ENCODE measurements around the gene ELL2. TPM values are rescaled to one million over a fixed set of nuclear protein-coding genes. Genes with fewer than 3 reads are reported as not detected.

ELL2 gene
- polyA plus RNA-seq, 3 donors, result 3.1 to 8.1 (median 5.8) TPM

- H3K79me2 ChIP-seq (ENCODE audit: insufficient read depth, low read length), result no peaks in the 10 kb centered on the region
- Mint-ChIP-seq H3K9me3 (no peaks in the 10 kb centered on the region), H3K27me3 (ENCODE audit: low read depth in 3 of 3) (peaks cover 0 to 3% (median 0%) of the 10 kb centered on the region in 3 donors), H3K36me3 (peaks cover 15 to 16% of the 10 kb centered on the region in 2 donors), H3K4me3 (no peak overlapping the region), H3K4me1 (peaks cover 14% of the 10 kb centered on the region), H3K27ac (no peak overlapping the region)
- TF ChIP-seq CTCF (IDR thresholded peaks at IDR 0.05), result no peak
- H2AFZ ChIP-seq (ENCODE audit: insufficient read depth, low read depth, low read length, poor library complexity, severe bottlenecking), result no peak overlapping the region
- no peak overlapping the region for H3K9ac ChIP-seq (ENCODE audit: insufficient read depth, low read length, poor library complexity, severe bottlenecking)
- H4K20me1 ChIP-seq (ENCODE audit: insufficient read depth, low read length), result peaks cover under 1% of the 10 kb centered on the region
- H3K27ac ChIP-seq (ENCODE audit: low read depth in 1 of 2, low read length in 2 of 2), result no peak overlapping the region
- no CpG with 5 or more reads among the region's 4 CpGs for WGBS (ENCODE audit: insufficient coverage)
- intact Hi-C loops (cut with micrococcal nuclease), result no loop called here
- no peaks in the 10 kb centered on the region for H3K9me3 ChIP-seq (replicated peaks in 1 of 2; ENCODE audit: control insufficient read depth in 1 of 2, insufficient read depth in 1 of 2, low read length in 2 of 2)
- H3K4me3 ChIP-seq (replicated peaks in 1 of 3; ENCODE audit: low read depth in 2 of 3, low read length in 3 of 3), result no peak overlapping the region
- H3K27me3 ChIP-seq (ENCODE audit: control insufficient read depth in 2 of 2, insufficient read depth in 2 of 2, low read length in 2 of 2), result no peaks in the 10 kb centered on the region
- H3K4me1 ChIP-seq (ENCODE audit: control insufficient read depth in 1 of 2, insufficient read depth in 2 of 2, low read length in 2 of 2), result peaks cover 7 to 8% of the 10 kb centered on the region in 2 donors
- H3K36me3 ChIP-seq (replicated peaks in 1 of 2; ENCODE audit: control insufficient read depth in 1 of 2, insufficient read depth in 2 of 2, low read length in 2 of 2), result peaks cover 0 to 3% of the 10 kb centered on the region in 2 donors
- DNase-seq, result no peak
- H3K4me2 ChIP-seq (replicated peaks; ENCODE audit: extremely low read depth, low read length, poor library complexity, severe bottlenecking), result no peak overlapping the region
These were observed 31.3 kb downstream of the ELL2 start for GRCh38 chr5:95930141-95930930.

GRCh38 chr5:95928724-95929253 is 32.9 kb downstream of the ELL2 start:
- intact Hi-C loops (cut with micrococcal nuclease), result no loop called here
- Histone ChIP-seq H3K79me2 (ENCODE audit: insufficient read depth, low read length) (no peaks in the 10 kb centered on the region), H3K9ac (ENCODE audit: insufficient read depth, low read length, poor library complexity, severe bottlenecking) (no peak overlapping the region)

More at GRCh38 chr5:95928724-95929253, 32.9 kb downstream of the ELL2 start:
- no peak for DNase-seq
- H3K36me3 Mint-ChIP-seq, result peaks cover 15 to 16% of the 10 kb centered on the region in 2 donors
- H3K4me1 Mint-ChIP-seq, result peaks cover 28% of the 10 kb centered on the region
- Histone ChIP-seq H3K27me3 (ENCODE audit: control insufficient read depth in 2 of 2, insufficient read depth in 2 of 2, low read length in 2 of 2) (no peaks in the 10 kb centered on the region), H4K20me1 (ENCODE audit: insufficient read depth, low read length) (peaks cover 7% of the 10 kb centered on the region), H3K4me3 (replicated peaks in 1 of 3; ENCODE audit: low read depth in 2 of 3, low read length in 3 of 3) (no peak overlapping the region), H2AFZ (ENCODE audit: insufficient read depth, low read depth, low read length, poor library complexity, severe bottlenecking) (no peak overlapping the region), H3K9me3 (replicated peaks in 1 of 2; ENCODE audit: control insufficient read depth in 1 of 2, insufficient read depth in 1 of 2, low read length in 2 of 2) (no peaks in the 10 kb centered on the region), H3K4me2 (replicated peaks; ENCODE audit: extremely low read depth, low read length, poor library complexity, severe bottlenecking) (no peak overlapping the region), H3K36me3 (replicated peaks in 1 of 2; ENCODE audit: control insufficient read depth in 1 of 2, insufficient read depth in 2 of 2, low read length in 2 of 2) (peaks cover 0 to 3% of the 10 kb centered on the region in 2 donors), H3K4me1 (ENCODE audit: control insufficient read depth in 1 of 2, insufficient read depth in 2 of 2, low read length in 2 of 2) (peaks cover 23% of the 10 kb centered on the region in 2 donors), H3K27ac (ENCODE audit: low read depth in 1 of 2, low read length in 2 of 2) (no peak overlapping the region)
- TF ChIP-seq CTCF (IDR thresholded peaks at IDR 0.05), result no peak
- no peaks in the 10 kb centered on the region for H3K9me3 Mint-ChIP-seq
- 100% methylated on average over 3 of the region's 7 CpGs for WGBS (ENCODE audit: insufficient coverage)
- H3K4me3 Mint-ChIP-seq, result no peak overlapping the region
- peaks cover 0 to 3% (median 0%) of the 10 kb centered on the region in 3 donors for H3K27me3 Mint-ChIP-seq (ENCODE audit: low read depth in 3 of 3)
- peak overlapping the region in 1 of 7 donors; percentile 0 for H3K27ac Mint-ChIP-seq
